ENCODE results near the gene EZH2.

DNA sequence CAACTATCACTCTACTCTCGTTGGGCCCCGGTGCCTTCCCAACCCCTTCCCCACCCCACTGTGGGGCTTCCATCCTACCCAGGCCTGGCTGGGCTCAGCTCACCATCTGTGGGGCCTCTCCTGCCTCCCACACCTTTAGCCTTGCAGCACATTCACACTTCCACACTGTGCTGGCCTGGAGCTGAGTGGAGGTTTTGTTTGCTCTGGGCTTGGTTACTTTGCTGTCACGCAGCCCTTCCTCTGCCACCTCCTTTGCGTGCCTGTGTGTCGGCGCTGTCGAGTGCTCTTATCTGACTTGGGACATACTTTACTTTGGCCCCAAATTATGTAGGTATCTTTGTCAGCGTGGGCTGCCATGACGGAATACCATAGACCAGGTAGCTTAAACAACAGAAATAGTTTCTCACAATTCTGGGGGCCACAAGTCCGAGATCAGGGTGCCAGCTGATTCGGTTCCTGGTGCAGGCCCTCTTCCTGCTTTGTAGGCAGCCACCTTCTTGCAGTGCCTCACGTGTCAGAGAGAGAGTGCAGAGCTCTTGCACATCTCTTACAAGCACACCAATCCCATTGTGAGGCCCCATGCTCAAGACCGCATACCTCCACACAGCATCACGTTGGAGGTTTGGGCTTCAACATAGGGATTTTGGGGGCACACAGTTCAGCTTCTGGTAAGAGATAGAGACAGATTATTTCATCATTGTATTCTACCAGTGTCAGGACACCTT lies 96.4 kb downstream of the EZH2 start:
- TF ChIP-seq RFX5 (IDR thresholded peaks at IDR 0.05) = no peak
- TF ChIP-seq BHLHE40 (IDR thresholded peaks at IDR 0.05; ENCODE audit: low read depth, low read length) = no peak
- no peak for TF ChIP-seq JUNB (IDR thresholded peaks at IDR 0.05)
- TF ChIP-seq CBX8 (IDR thresholded peaks at IDR 0.05) = no peak
- TF ChIP-seq PHF8 (IDR thresholded peaks at IDR 0.05; ENCODE audit: borderline replicate concordance, low read depth) = no peak
- no peak for TF ChIP-seq POLR2AphosphoS2 (conservative IDR thresholded peaks at IDR 0.05; ENCODE audit: low read length)
